Measurements from ENCODE around the gene CNNM4.

CNNM4 gene

GRCh38 chr2:96807127-96807471, 46.4 kb downstream of the CNNM4 start:
- no peak for TF ChIP-seq GATA2 (IDR thresholded peaks at IDR 0.05; ENCODE audit: low read depth, low read length)
- no peak for TF ChIP-seq GATA3 (IDR thresholded peaks at IDR 0.05; ENCODE audit: low read depth, low read length)

DNA sequence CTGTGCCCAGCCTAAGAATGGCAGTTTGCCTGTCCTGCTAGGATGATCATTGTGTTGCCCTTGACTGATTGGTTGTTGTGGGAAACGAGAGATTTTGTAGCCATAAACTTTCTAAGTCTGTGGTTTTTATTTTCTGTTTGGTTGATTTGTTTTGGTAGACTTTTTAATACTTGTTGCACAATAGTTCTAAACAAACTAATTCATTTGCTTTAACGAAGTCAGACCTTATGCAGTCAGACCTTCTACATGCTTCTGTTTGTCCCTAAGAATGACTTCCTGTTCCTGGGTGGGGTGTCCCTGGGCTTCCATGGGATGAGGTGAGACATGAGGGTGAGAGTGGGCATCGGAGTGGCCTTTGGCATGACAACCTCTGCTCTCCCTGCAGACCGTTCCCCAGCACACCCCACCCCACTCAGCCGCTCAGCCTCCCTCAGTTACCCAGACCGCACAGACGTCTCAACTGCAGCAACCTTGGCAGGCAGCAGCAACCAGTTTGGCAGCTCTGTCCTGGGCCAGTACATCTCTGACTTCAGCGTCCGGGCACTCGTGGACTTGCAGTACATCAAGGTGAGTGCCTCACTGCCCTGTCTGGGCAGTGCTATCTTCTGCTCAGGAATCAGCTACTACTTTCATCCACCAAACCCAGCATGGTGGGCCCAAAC, 47.6 kb downstream of the CNNM4 start:
- TF ChIP-seq GATA3 (IDR thresholded peaks at IDR 0.05; ENCODE audit: low read depth, low read length) (no peak), GATA2 (IDR thresholded peaks at IDR 0.05; ENCODE audit: low read depth, low read length) (no peak)

DNA sequence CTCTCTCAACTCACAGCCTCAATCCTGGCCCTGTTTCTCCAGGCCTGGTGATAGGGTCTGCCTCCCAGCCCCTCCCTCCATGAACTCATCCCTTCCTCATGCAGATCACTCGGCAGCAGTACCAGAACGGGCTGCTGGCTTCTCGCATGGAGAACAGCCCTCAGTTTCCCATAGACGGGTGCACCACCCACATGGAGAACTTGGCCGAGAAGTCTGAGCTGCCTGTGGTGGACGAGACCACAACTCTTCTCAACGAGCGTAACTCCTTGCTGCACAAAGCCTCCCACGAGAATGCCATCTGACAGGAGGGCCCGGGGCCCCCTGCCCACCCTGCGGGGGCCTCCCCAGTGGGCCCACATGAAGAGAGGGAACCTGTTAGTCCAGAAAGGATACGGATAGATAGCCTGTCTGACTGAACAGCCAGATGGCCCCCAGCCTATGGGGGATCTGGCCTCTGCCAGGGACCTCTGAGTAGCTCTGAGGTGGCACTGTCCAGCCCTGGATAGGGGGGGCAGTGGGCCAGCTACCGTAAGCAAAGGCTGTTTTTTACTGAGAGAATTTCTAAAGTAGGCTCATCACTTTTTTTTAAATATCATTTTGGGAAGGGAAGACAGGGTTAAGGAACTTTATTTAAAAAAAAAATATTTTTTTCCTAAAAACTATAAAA, 48.6 kb downstream of the CNNM4 start:
- TF ChIP-seq GATA2 (IDR thresholded peaks at IDR 0.05; ENCODE audit: low read depth, low read length) (no peak), GATA3 (IDR thresholded peaks at IDR 0.05; ENCODE audit: low read depth, low read length) (no peak)

DNA sequence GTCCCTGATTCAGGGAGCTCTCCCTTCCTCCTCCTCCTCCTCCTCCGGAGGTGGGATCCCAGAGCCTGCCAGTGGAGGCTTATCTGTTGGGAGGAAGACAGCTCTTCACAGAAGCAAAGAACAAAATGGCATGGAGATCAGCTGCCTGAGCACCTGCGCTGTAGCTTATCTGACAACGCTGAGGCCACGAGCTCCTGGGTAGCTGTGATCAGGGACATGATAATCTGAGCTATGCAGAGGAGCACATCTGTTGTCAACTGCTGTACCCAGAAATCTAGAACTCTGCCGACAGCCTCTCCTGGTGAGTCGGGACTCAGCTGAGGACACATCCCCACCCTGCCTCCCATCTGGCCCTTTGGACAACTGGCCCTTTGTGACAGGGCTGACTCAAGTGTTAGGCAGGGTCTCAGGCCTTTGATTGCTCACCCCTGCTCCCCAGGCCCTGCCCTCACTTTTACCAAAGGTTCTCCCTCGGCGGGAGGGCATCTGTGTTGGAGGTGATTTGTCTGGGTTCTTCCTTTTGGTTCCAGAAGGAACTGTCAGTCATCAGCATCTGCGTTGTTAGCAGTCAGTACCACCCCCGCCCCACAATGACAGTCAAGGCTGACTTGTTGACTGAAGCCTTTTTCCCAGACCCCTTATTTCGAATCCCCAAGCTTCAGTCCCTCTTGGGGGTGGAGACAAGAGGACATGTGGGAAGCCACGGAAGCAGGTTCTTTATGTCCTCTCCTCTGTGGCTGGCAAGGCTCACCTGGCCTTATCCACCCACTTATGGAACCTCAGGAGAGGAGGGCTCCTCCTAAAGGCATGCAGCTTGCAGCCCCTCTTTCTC, 49.5 kb downstream of the CNNM4 start:
- TF ChIP-seq GATA2 (IDR thresholded peaks at IDR 0.05; ENCODE audit: low read depth, low read length): peak; percentile 46; the same call in 1 of the 2 replicates
- no peak for TF ChIP-seq GATA3 (IDR thresholded peaks at IDR 0.05; ENCODE audit: low read depth, low read length)

- TF ChIP-seq GATA2 (IDR thresholded peaks at IDR 0.05; ENCODE audit: low read depth, low read length): no peak
- no peak for TF ChIP-seq GATA3 (IDR thresholded peaks at IDR 0.05; ENCODE audit: low read depth, low read length)
These were observed 50.1 kb downstream of the CNNM4 start for GRCh38 chr2:96810783-96811192.

DNA sequence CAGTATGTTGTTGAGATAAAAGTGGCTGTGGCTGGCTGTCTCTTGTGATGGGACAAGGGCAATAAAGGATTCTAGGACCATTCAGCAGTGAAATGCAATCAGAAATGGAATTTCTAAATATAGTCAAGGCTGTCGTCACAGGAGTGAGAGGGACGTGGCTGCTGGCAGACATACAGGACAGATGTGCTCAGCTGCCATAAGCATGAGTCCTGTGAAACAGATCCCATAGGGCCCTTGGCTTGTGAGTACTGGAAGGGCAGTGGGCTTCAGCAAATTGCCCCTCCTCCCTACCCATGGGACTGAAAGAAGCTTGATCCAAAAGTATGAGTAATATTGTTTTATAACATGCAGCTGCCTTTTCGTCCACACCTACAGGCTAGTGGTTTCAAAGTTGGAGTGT, 51.2 kb downstream of the CNNM4 start:
- no peak for TF ChIP-seq GATA3 (IDR thresholded peaks at IDR 0.05; ENCODE audit: low read depth, low read length)
- TF ChIP-seq GATA2 (IDR thresholded peaks at IDR 0.05; ENCODE audit: low read depth, low read length): no peak

- TF ChIP-seq GATA2 (IDR thresholded peaks at IDR 0.05; ENCODE audit: low read depth, low read length) (no peak), GATA3 (IDR thresholded peaks at IDR 0.05; ENCODE audit: low read depth, low read length) (no peak)
These were observed 53.0 kb downstream of the CNNM4 start for GRCh38 chr2:96813656-96814055.

DNA sequence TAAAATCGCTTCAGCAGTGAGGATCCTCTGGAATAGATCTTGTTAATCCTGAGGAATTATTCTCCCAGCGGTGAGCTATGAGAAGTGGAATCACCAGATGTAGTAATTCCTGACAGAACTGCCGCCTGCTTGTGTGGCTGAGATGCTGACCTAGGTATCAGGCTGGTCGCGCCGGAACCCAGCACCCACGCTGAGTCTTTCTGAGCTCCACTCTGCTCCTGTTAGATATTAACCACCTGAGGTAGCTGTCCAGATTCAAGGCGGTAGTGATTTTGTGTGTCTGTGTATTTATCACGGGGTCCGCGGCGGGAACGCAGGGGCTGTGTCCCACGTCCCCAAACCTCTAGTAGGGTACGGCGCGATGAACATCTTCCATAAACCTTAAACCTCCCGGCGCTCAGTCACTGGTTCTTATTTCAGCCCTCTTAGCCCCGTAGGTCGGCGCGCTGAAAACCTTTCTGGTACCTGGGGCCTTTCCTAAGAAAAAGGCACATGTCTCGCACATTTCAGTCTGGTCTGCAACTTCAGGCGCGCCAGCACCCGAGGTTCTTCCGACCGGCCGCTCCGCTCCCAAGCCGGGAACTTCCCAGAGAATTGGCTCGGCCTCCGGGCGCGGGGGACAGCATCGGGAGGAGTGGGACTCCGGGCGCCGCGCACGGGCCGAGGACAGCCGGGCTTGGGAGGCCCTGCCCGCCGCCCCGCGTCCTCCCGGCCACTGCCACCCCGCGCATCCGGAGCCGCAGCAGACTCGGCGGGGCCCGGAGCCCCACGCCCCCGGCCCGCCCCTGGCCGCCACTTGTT, 54.8 kb downstream of the CNNM4 start:
- no peak for TF ChIP-seq GATA3 (IDR thresholded peaks at IDR 0.05; ENCODE audit: low read depth, low read length)
- no peak for TF ChIP-seq GATA2 (IDR thresholded peaks at IDR 0.05; ENCODE audit: low read depth, low read length)

GRCh38 chr2:96816127-96816835, 55.6 kb downstream of the CNNM4 start, which contains the start of gene CNNM3:
Gene CNNM3 (plus strand): TSS chr2:96816268. CDS start chr2:96816278, 10 bp downstream.
- no peak for TF ChIP-seq GATA3 (IDR thresholded peaks at IDR 0.05; ENCODE audit: low read depth, low read length)
- TF ChIP-seq GATA2 (IDR thresholded peaks at IDR 0.05; ENCODE audit: low read depth, low read length): no peak

- no peak for TF ChIP-seq GATA2 (IDR thresholded peaks at IDR 0.05; ENCODE audit: low read depth, low read length)
- TF ChIP-seq GATA3 (IDR thresholded peaks at IDR 0.05; ENCODE audit: low read depth, low read length): no peak
These were observed 56.4 kb downstream of the CNNM4 start for GRCh38 chr2:96816836-96817702.

DNA sequence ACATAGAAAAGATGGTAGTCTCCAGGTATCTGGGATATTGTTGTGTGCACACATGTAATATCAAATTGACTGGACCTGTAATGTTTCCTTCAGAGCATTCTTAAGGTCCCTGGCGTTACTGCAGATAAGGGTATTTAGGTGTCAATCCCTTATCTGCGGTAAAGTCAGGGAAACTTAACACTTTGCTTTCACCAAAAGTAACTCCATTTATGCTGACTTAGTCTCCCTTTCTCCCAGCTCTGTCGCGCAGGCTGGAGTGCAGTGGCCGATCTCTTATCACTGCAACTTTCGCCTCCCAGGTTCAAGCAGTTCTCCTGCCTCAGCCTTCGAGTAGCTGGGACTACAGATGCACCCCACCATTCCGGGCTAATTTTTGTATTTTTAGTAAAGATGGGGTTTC, 57.2 kb downstream of the CNNM4 start:
- TF ChIP-seq GATA2 (IDR thresholded peaks at IDR 0.05; ENCODE audit: low read depth, low read length) (no peak), GATA3 (IDR thresholded peaks at IDR 0.05; ENCODE audit: low read depth, low read length) (no peak)

DNA sequence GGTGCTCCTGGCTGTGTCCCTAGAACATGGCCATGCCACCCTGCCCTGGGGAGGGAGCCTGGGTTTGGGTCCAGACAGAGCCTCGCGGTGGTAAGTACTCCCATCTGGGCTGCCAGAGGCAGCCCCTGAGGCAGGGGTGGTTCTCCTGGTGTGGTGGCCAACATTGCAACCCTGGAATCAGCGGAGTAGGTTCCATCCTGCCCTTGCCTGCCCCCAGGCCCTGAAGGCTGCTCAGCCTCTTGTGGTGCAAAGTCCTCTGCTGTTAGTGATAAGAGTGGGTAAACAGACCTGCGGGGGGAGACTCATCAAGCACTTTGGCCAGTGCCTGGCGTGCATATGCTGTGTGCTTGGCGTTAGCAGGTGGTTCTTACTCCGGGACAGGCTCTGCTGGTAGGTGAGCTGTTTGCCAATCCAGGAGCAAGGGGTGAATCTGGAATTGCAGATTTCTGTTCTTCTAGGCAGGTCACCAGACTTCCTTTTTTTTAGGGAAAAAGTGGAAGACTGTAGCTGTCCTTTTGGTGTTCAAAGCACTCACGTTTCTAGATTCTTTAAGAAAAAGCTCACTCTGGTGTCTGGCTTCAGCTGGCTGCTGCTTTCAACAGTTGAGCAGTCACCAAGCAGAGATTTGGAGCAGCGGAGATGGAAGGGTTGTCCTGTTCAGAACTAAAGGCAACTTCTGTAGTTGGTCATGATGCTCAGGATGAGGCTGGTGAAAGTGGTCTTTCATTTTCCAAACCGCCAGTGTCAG, 58.6 kb downstream of the CNNM4 start:
- TF ChIP-seq GATA3 (IDR thresholded peaks at IDR 0.05; ENCODE audit: low read depth, low read length) (no peak), GATA2 (IDR thresholded peaks at IDR 0.05; ENCODE audit: low read depth, low read length) (0 out of 2 replicates have a peak, but pooled peaks have one; percentile 21)

Data from SH-SY5Y (cell line).